ENCODE results near the gene GTF2A2.

Gene GTF2A2

DNA sequence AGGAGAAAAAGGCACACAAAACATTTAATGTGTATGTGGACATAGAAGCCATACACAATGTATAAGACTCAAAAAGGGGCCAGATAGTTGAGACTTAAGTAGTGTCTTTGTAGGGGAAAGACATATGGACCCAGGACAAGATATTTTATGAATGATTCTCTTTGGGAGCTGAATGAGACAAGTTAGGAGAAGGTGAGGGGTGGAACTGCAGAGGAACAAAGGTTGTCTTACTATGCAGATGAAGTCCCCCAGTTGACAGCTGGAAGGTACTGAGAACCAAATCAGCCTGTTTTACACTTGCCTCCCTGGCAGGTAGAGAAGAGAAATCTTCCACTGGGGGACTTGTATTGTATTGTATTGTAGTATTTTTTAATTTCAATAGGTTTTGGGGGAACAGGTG, 60.7 kb downstream of the GTF2A2 start:
- DNase-seq, result no peak

- DNase-seq, result no peak
These were observed 61.8 kb downstream of the GTF2A2 start for GRCh38 chr15:59595434-59595915.

DNA sequence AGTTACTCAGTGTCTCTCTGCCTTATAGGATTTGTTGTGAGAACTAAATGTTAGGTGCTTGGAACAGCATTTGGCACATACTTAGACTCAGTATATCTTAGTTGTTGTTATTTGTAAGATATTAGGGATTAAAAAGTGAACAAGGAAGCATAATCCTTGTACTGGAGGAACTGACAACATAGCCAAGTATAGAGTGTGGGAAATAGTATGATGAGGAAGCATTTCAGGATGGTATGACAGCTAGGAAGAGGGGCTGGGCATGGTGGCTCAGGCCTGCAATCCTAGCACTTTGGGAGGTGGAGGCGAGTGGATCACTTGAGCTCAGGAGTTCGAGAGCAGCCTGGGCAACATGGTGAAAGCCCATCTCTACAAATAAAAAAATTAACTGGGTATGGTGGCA, 62.3 kb downstream of the GTF2A2 start:
- DNase-seq, result no peak

- no peak for DNase-seq
These were observed 62.8 kb downstream of the GTF2A2 start for GRCh38 chr15:59594493-59594942.

DNA sequence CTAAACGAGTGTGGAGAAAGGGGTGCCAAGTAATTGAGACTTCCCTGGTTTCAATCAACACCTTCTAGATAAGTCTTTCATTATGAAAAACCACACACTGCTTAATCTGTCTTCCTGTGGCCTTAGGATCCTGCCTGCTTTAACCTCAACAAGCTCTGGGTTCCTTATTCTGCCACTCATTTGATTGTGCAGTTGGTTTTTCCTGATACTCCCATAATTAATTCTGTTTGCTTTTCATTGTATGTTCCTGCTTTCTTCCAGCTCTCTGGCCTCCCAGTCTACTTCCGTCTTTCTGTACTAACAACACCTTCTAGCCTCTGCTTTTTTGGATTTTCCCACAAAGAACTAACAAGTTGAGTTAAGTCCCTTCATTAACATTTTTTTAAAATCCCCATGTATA, 66.0 kb downstream of the GTF2A2 start:
- no peak for DNase-seq

DNA sequence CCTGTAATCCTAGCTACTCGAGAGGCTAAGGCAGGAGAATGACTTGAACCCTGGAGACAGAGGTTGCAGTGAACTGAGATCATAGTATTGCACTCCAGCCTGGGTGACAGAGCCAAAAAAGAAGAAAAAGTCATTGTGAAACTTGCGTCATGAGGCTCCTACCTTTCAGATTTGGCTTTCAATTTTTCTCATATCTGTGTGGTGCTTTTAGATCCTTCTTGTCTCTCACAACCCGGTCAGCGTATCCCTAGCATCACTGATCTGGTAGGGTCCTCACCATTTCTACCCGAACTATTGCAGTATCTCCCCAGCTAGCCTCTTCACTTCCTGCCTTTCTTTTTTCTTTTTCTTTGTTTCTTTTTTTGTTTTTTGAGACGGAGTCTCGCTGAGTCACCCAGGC, 67.3 kb downstream of the GTF2A2 start:
- no peak for DNase-seq
